ENCODE data around the gene TUBA4B.

TUBA4B gene

DNA sequence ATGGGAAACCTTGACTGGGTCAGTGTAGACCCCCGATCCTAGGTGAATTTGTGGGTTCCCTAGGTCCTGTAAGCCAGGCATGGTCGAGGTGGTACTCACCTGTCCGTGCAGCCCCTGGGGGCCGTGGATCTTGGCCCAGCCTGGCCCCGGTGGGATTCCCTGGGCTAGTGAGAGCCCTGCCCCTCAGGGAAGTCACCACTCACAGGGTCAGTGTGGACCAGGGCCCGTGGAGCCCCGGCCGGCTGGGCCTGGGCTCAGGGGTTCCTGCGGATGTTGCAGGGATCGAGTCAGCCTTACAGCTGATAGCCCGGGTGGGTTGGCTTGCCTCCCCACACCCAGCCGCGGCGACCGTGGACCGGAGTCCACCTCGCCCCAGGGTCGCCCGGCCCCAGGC, 24.1 kb upstream of the TUBA4B start (continued):
- TF ChIP-seq, protein P1, sequence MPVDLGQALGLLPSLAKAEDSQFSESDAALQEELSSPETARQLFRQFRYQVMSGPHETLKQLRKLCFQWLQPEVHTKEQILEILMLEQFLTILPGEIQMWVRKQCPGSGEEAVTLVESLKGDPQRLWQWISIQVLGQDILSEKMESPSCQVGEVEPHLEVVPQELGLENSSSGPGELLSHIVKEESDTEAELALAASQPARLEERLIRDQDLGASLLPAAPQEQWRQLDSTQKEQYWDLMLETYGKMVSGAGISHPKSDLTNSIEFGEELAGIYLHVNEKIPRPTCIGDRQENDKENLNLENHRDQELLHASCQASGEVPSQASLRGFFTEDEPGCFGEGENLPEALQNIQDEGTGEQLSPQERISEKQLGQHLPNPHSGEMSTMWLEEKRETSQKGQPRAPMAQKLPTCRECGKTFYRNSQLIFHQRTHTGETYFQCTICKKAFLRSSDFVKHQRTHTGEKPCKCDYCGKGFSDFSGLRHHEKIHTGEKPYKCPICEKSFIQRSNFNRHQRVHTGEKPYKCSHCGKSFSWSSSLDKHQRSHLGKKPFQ (tag by site-specific recombination; IDR thresholded peaks at IDR 0.05) = no peak
- TF ChIP-seq ZNF660 (tag by site-specific recombination; IDR thresholded peaks at IDR 0.05) = no peak
- TF ChIP-seq, protein P2, sequence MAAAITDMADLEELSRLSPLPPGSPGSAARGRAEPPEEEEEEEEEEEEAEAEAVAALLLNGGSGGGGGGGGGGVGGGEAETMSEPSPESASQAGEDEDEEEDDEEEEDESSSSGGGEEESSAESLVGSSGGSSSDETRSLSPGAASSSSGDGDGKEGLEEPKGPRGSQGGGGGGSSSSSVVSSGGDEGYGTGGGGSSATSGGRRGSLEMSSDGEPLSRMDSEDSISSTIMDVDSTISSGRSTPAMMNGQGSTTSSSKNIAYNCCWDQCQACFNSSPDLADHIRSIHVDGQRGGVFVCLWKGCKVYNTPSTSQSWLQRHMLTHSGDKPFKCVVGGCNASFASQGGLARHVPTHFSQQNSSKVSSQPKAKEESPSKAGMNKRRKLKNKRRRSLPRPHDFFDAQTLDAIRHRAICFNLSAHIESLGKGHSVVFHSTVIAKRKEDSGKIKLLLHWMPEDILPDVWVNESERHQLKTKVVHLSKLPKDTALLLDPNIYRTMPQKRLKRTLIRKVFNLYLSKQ (tag by site-specific recombination; IDR thresholded peaks at IDR 0.05; ENCODE audit: borderline replicate concordance) = no peak
- TF ChIP-seq, protein P3, sequence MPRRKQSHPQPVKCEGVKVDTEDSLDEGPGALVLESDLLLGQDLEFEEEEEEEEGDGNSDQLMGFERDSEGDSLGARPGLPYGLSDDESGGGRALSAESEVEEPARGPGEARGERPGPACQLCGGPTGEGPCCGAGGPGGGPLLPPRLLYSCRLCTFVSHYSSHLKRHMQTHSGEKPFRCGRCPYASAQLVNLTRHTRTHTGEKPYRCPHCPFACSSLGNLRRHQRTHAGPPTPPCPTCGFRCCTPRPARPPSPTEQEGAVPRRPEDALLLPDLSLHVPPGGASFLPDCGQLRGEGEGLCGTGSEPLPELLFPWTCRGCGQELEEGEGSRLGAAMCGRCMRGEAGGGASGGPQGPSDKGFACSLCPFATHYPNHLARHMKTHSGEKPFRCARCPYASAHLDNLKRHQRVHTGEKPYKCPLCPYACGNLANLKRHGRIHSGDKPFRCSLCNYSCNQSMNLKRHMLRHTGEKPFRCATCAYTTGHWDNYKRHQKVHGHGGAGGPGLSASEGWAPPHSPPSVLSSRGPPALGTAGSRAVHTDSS (tag by site-specific recombination; IDR thresholded peaks at IDR 0.05) = no peak
- no peak for TF ChIP-seq ZNF621 (tag by site-specific recombination; IDR thresholded peaks at IDR 0.05)
- no peak for TF ChIP-seq ZNF514 (tag by site-specific recombination; IDR thresholded peaks at IDR 0.05)
- no peak for TF ChIP-seq ZNF24 (tag by site-specific recombination; IDR thresholded peaks at IDR 0.05)
- TF ChIP-seq, protein P4, sequence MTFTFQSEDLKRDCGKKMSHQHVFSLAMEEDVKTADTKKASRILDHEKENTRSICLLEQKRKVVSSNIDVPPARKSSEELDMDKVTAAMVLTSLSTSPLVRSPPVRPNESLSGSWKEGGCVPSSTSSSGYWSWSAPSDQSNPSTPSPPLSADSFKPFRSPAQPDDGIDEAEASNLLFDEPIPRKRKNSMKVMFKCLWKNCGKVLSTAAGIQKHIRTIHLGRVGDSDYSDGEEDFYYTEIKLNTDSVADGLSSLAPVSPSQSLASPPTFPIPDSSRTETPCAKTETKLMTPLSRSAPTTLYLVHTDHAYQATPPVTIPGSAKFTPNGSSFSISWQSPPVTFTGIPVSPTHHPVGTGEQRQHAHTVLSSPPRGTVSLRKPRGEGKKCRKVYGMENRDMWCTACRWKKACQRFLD (tag by site-specific recombination; IDR thresholded peaks at IDR 0.05) = no peak

DNA sequence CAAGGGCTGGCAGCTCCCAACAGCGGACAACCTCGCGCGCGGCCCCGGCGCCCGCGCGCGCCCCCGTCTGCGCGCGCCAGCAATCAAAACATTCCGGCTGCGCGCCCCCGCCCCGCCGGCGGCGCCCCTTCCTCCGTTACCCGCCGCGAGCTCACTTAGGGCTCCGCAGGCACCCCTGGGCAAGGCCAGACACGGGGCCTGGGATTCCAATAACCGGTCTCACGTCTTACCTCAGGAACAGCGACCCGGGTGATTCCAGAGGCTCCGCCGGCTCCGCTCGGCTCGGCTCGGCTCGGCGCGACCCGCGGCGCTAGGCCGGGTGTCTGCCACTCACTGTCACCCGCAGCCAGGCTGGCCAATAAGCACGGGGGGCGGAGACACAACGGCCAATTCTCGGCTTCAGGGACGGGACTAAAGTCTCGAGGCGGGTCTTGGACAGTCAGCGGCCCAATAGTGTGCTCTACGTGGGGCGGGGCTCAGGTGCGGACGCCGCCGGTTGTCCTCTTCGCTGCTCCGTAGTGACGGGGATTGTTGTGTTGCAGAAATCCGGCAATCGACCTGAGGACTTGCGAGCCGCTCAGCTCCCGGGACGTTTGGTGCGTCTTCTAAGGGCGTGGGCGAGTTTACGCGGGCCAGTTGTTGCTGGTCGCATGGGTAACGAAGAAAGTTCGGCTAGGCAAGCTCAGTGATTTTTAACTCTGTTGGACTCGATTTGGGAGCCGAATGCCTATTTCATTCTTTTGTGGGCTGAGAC, 23.6 kb upstream of the TUBA4B start, which contains the start of the genes ANKZF1 and ATG9A:
TSS of gene ANKZF1 (plus strand) at position 502 of the 754 bp plus-strand sequence. CDS start 452 bp downstream, outside the sequence.
TSS of gene ATG9A (minus strand) at position 332 of the 754 bp plus-strand sequence. CDS start 1,612 bp downstream, outside the sequence.
- H3K36me3 ChIP-seq (ENCODE audit: control insufficient read depth in 2 of 2, insufficient read depth in 1 of 2, low read length in 2 of 2) = peaks cover 17 to 65% of the 10 kb centered on the region in 2 experiments
- no peaks in the 10 kb centered on the region for H3K9me3 ChIP-seq (ENCODE audit: control insufficient read depth, insufficient read depth, low read depth, low read length)
- peaks cover 4% of the 10 kb centered on the region; the same call in 1 of the 2 replicates for H3K4me1 ChIP-seq (ENCODE audit: control insufficient read depth, insufficient read depth, low read length)
- CTCF ChIA-PET = interaction anchor here (0.7 to 9.1 kb wide), 9 partner anchors 10 to 68 kb away, joined by 3 to 65 read pairs (median 4); partner anchors contain the start of genes DNAJB2 and GLB1L
- H3K4me3 ChIP-seq (ENCODE audit: low read depth, low read length) = peak within 1 kb of the TSS; percentile 83
- H3K27ac ChIP-seq (ENCODE audit: extremely low read depth, low read depth, low read length) = peak within 1 kb of the TSS; percentile 81
- POLR2A ChIA-PET = interaction anchor here (0.5 to 2.8 kb wide), 17 partner anchors 8 to 65 kb away, joined by 3 to 16 read pairs (median 5); partner anchors contain the start of genes ABCB6, CNPPD1, DNAJB2 and GLB1L
- TF ChIP-seq ZNF610 (tag by site-specific recombination; IDR thresholded peaks at IDR 0.05; ENCODE audit: borderline replicate concordance) (no peak), KLF7 (tag by site-specific recombination; IDR thresholded peaks at IDR 0.05; ENCODE audit: borderline replicate concordance) (no peak), ZNF830 (tag by site-specific recombination; IDR thresholded peaks at IDR 0.05; ENCODE audit: low read depth) (no peak), ZNF175 (tag by site-specific recombination; IDR thresholded peaks at IDR 0.05) (no peak), ZFHX2 (tag by site-specific recombination; conservative IDR thresholded peaks at IDR 0.05) (peak; percentile 73), FEZF1 (tag by site-specific recombination; IDR thresholded peaks at IDR 0.05) (peak; percentile 89), SP7 (tag by site-specific recombination; IDR thresholded peaks at IDR 0.05) (peak; percentile 61), KLF10 (tag by site-specific recombination; IDR thresholded peaks at IDR 0.05) (peak; percentile 87), ZSCAN30 (tag by site-specific recombination; IDR thresholded peaks at IDR 0.05) (peak; percentile 24; the same call in 1 of the 2 replicates), EGR2 (tag by site-specific recombination; IDR thresholded peaks at IDR 0.05; ENCODE audit: low read depth) (peak; percentile 33), HOXD13 (CRISPR knock-in tag; IDR thresholded peaks at IDR 0.05; ENCODE audit: borderline replicate concordance) (no peak), KLF8 (tag by site-specific recombination; IDR thresholded peaks at IDR 0.05) (peak; percentile 81; the same call in 1 of the 2 replicates), ZNF768 (tag by site-specific recombination; IDR thresholded peaks at IDR 0.05) (no peak), SP2 (tag by site-specific recombination; IDR thresholded peaks at IDR 0.05) (peak; percentile 98), ZNF433 (tag by site-specific recombination; IDR thresholded peaks at IDR 0.05; ENCODE audit: low read depth) (no peak), ZNF302 (tag by site-specific recombination; IDR thresholded peaks at IDR 0.05; ENCODE audit: low read depth) (no peak), ZNF561 (tag by site-specific recombination; IDR thresholded peaks at IDR 0.05; ENCODE audit: borderline replicate concordance) (peak; percentile 32; the same call in 1 of the 2 replicates), YY2 (tag by site-specific recombination; IDR thresholded peaks at IDR 0.05) (no peak), KLF1 (tag by site-specific recombination; IDR thresholded peaks at IDR 0.05) (peak; percentile 90)
- TF ChIP-seq, protein P5, sequence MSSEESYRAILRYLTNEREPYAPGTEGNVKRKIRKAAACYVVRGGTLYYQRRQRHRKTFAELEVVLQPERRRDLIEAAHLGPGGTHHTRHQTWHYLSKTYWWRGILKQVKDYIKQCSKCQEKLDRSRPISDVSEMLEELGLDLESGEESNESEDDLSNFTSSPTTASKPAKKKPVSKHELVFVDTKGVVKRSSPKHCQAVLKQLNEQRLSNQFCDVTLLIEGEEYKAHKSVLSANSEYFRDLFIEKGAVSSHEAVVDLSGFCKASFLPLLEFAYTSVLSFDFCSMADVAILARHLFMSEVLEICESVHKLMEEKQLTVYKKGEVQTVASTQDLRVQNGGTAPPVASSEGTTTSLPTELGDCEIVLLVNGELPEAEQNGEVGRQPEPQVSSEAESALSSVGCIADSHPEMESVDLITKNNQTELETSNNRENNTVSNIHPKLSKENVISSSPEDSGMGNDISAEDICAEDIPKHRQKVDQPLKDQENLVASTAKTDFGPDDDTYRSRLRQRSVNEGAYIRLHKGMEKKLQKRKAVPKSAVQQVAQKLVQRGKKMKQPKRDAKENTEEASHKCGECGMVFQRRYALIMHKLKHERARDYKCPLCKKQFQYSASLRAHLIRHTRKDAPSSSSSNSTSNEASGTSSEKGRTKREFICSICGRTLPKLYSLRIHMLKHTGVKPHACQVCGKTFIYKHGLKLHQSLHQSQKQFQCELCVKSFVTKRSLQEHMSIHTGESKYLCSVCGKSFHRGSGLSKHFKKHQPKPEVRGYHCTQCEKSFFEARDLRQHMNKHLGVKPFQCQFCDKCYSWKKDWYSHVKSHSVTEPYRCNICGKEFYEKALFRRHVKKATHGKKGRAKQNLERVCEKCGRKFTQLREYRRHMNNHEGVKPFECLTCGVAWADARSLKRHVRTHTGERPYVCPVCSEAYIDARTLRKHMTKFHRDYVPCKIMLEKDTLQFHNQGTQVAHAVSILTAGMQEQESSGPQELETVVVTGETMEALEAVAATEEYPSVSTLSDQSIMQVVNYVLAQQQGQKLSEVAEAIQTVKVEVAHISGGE (tag by site-specific recombination; conservative IDR thresholded peaks at IDR 0.05; ENCODE audit: low read depth) = no peak; the same call in 1 of the 2 replicates

Data from HEK293 (cell line).